HepG2 (cell line): Measurements from ENCODE around the gene DOCK9. TPM values are rescaled to one million over a fixed set of nuclear protein-coding genes. Genes with fewer than 3 reads are reported as not detected.

Experiments used
- ATAC-seq: fragments of 200-7000 bp; cut with Tn5 transposase; 3 replicates; pipeline ENCODE4 v1.9.1; 2020; ENCODE audit warnings: mild to moderate bottlenecking, moderate library complexity
- BruUV-seq: library from RNA; stranded (reverse); fragments of 400-500 nt; replicated peaks from 2 replicates; lab custom pipeline; 2021; lab: Mats Ljungman, UMichigan
- CTCF ChIA-PET: fragments of 300-600 bp; formaldehyde crosslinking; extraction: SDS; loops from one replicate; lab custom pipeline; 2021; ENCODE audit warnings: low total read pairs, inconsistent platforms, low intra/inter-chr PET ratio; lab: Yijun Ruan, JAX
- POLR2A ChIA-PET: fragments of 350-600 bp; sonication (Branson Sonifier 250); formaldehyde crosslinking; loops from one replicate; lab custom pipeline; 2020; ENCODE audit warnings: antibody characterized with exemption, inconsistent platforms; lab: Yijun Ruan, JAX
- DNase-seq: peaks from one replicate; pipeline ENCODE4 v3.0.0-alpha.2; 2015; ENCODE audit warnings: low spot score
- FAIRE-seq: peaks from 3 replicates; lab custom pipeline; 2011; peaks lifted over from hg19 to GRCh38; lab: Jason Lieb, UNC
- H2AFZ ChIP-seq: one replicate; pipeline ENCODE4 v1.6.1; 2011; ENCODE audit warnings: low read length, inconsistent platforms
- H3K27ac ChIP-seq: fragments of 300-600 bp; 3 replicates; pipeline ENCODE4 v1.8.0; 2011; ENCODE audit warnings: mixed run types, mild to moderate bottlenecking, mixed read lengths, low read length, inconsistent platforms; ENCODE audit not compliant: insufficient read depth; ENCODE audit errors: extremely low read length
- H3K27me3 ChIP-seq, 2 experiments: fragments of 200-600 bp in 1 of 2; 2 replicates in 1 of 2; 3 replicates in 1 of 2; pipeline versions ENCODE4 v1.6.0 to v1.8.0; 2011; ENCODE audit warnings: low read length in 2 of 2, mild to moderate bottlenecking in 2 of 2, moderate library complexity in 2 of 2, inconsistent platforms in 1 of 2; ENCODE audit not compliant: insufficient read depth in 2 of 2, control insufficient read depth in 1 of 2
- H3K36me3 ChIP-seq, 2 experiments: fragments of 200-600 bp in 1 of 2; replicated peaks in 1 of 2; 2 replicates in 1 of 2; 3 replicates in 1 of 2; pipeline versions ENCODE4 v1.5.1 to v1.8.0; 2011; ENCODE audit warnings: low read length in 2 of 2, inconsistent platforms in 1 of 2; ENCODE audit not compliant: insufficient read depth in 2 of 2, control insufficient read depth in 1 of 2
- H3K4me1 ChIP-seq: 2 replicates; pipeline ENCODE4 v1.5.1; 2012; ENCODE audit warnings: low read length, inconsistent platforms; ENCODE audit not compliant: insufficient read depth
- H3K4me2 ChIP-seq: 2 replicates; pipeline ENCODE4 v1.6.0; 2011; ENCODE audit warnings: low read depth, low read length, inconsistent platforms
- H3K4me3 ChIP-seq, 3 experiments: fragments of 200-600 bp in 1 of 3; sonication (generic), shearing (Covaris generic) in 1 of 3; replicated peaks in 1 of 3; 2 replicates each; pipeline ENCODE4 v1.5.1; 2011 to 2016; ENCODE audit warnings: low read length in 3 of 3, inconsistent platforms in 2 of 3, low read depth in 2 of 3, mild to moderate bottlenecking in 2 of 3, control low read depth in 1 of 3, mixed read lengths in 1 of 3; ENCODE audit not compliant: insufficient read depth in 1 of 3
- H3K79me2 ChIP-seq: one replicate; pipeline ENCODE4 v1.6.1; 2011; ENCODE audit warnings: low read length, inconsistent platforms; ENCODE audit not compliant: insufficient read depth
- H3K9ac ChIP-seq: 2 replicates; pipeline ENCODE4 v1.6.0; 2011; ENCODE audit warnings: mild to moderate bottlenecking, low read depth, low read length, inconsistent platforms; ENCODE audit not compliant: insufficient read depth
- H3K9me3 ChIP-seq: 2 replicates; pipeline ENCODE4 v1.5.1; 2012; ENCODE audit warnings: mild to moderate bottlenecking, low read length
- H4K20me1 ChIP-seq: 2 replicates; pipeline ENCODE4 v1.6.0; 2011; ENCODE audit warnings: inconsistent platforms, mild to moderate bottlenecking, low read length, moderate library complexity; ENCODE audit not compliant: insufficient read depth
- HDAC1 ChIP-seq: sonication (generic); formaldehyde crosslinking; IDR thresholded peaks from 2 replicates; pipeline ENCODE4 v1.5.1; 2020; ENCODE audit warnings: mild to moderate bottlenecking, missing genetic modification reagents
- KDM6A ChIP-seq: IDR thresholded peaks from 2 replicates; pipeline ENCODE4 v1.6.1; 2016; ENCODE audit warnings: low read depth
- ZNF883 ChIP-seq: sonication (generic); formaldehyde crosslinking; IDR thresholded peaks from 2 replicates; pipeline ENCODE4 v1.5.1; 2020; ENCODE audit warnings: mild to moderate bottlenecking, missing genetic modification reagents; ENCODE audit errors: not compliant biosample characterization
- WGBS: methylation state at CpG from one replicate; pipeline ENCODE4 v1.1.6; 2017; ENCODE audit warnings: low lambda C conversion rate; 5-methylcytosine and 5-hydroxymethylcytosine counted together
- in situ Hi-C: cut with HindIII; loops from 2 replicates; pipeline ENCODE4 v1.10.0; 2017; ENCODE audit warnings: low pct_unique_long_range_greater_than_20kb; ENCODE audit not compliant: extremely low pct_ligation_motif_present
- intact Hi-C: fragments of 100-400 bp; cut with micrococcal nuclease; formaldehyde crosslinking; loops from one replicate; pipeline ENCODE4 v1.10.0; 2022; ENCODE audit not compliant: unreplicated experiment
- polyA plus RNA-seq, 8 experiments: library from polyadenylated mRNA; depleted of rRNA in 3 of 8; stranded (reverse) in 7 of 8; unstranded in 1 of 8; fragments of >200 nt; fragmentation: Illumina TruSeq in 4 of 8; extraction: Trizol in 4 of 8; gene quantifications; 2 replicates each; pipeline versions ENCODE4 v1.2.1 to v1.2.3, GENCODE V29; 2011 to 2016; ENCODE audit warnings: low read depth in 4 of 8, missing spikeins in 1 of 8, mixed read lengths in 1 of 8; ENCODE audit not compliant: insufficient read depth in 1 of 8
- total RNA-seq, 5 experiments: library from RNA; depleted of rRNA; stranded (reverse); fragments of >200 nt; fragmentation: Illumina TruSeq; extraction: Trizol; gene quantifications; 2 replicates each; pipeline ENCODE4 v1.2.3, GENCODE V29; 2016; ENCODE audit warnings: low read depth in 1 of 5
- TF ChIP-seq, protein P1 (sequence below), 2 experiments: fragments of 450-650 bp in 1 of 2; sonication (generic) in 1 of 2; formaldehyde crosslinking; IDR thresholded peaks; 2 replicates each; pipeline versions ENCODE4 v1.5.0 to v1.8.0; 2020 to 2022; ENCODE audit warnings: mild to moderate bottlenecking in 1 of 2, missing genetic modification reagents in 1 of 2
- TF ChIP-seq, protein P2 (sequence below): sonication (generic); formaldehyde crosslinking; IDR thresholded peaks from 2 replicates; pipeline ENCODE4 v1.9.0; 2021; ENCODE audit warnings: mild to moderate bottlenecking, missing genetic modification reagents
- TF ChIP-seq, protein P3 (sequence below): sonication (generic); formaldehyde crosslinking; IDR thresholded peaks from 2 replicates; pipeline ENCODE4 v1.5.0; 2020; ENCODE audit warnings: mild to moderate bottlenecking, missing genetic modification reagents, borderline replicate concordance

Gene DOCK9
- total and polyA plus RNA-seq, 2 of the 13 experiments (the other 11 are each of a cell fraction or from before 2014, with no cell fraction given): 0.44 to 0.97 TPM

DNA sequence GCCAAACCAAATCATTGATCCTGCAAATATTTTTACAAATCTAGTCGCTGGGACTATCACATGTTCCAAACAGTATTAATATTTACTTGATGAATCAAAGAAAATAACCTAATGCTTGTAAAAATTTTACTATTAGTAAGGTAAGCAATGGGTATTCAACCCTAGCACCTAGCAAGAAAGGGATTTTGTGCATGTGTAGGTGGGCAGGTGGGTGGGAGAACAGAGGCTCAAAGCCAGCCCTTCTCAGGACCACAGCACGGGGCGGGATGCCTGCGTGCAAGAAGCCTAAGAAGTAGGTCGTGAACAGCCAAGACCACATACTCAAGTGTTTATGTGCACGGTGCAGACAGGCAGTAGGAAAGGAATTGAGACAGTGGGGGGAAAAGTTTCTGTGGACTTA is 26.6 kb downstream of the DOCK9 start:
- no peaks in the 10 kb centered on the region for H4K20me1 ChIP-seq
- H2AFZ ChIP-seq: no peak overlapping the region
- in situ Hi-C loops: no loop called here
- H3K9ac ChIP-seq: no peak overlapping the region
- no peaks in the 10 kb centered on the region for H3K4me1 ChIP-seq
- H3K27me3 ChIP-seq: no peaks in the 10 kb centered on the region
- POLR2A ChIA-PET: no interaction called here
- intact Hi-C loops: no loop called here
- WGBS: 77% methylated on average over 6 of the region's 6 CpGs
- no peak for FAIRE-seq
- H3K36me3 ChIP-seq: no peaks in the 10 kb centered on the region
- no peak for ATAC-seq
- H3K9me3 ChIP-seq: no peaks in the 10 kb centered on the region
- CTCF ChIA-PET: no interaction called here
- no peak overlapping the region for H3K4me2 ChIP-seq
- no peaks in the 10 kb centered on the region for H3K79me2 ChIP-seq
- DNase-seq: no peak
- H3K4me3 ChIP-seq: no peak overlapping the region
- BruUV-seq: no TSS peak
- no peak overlapping the region for H3K27ac ChIP-seq
- TF ChIP-seq KDM6A (CRISPR knock-in tag) (no peak), HDAC1 (CRISPR knock-in tag) (no peak), ZNF883 (no peak)
- TF ChIP-seq, protein P1, sequence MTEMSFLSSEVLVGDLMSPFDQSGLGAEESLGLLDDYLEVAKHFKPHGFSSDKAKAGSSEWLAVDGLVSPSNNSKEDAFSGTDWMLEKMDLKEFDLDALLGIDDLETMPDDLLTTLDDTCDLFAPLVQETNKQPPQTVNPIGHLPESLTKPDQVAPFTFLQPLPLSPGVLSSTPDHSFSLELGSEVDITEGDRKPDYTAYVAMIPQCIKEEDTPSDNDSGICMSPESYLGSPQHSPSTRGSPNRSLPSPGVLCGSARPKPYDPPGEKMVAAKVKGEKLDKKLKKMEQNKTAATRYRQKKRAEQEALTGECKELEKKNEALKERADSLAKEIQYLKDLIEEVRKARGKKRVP (CRISPR knock-in tag; IDR thresholded peaks at IDR 0.05): no peak
- TF ChIP-seq, protein P2, sequence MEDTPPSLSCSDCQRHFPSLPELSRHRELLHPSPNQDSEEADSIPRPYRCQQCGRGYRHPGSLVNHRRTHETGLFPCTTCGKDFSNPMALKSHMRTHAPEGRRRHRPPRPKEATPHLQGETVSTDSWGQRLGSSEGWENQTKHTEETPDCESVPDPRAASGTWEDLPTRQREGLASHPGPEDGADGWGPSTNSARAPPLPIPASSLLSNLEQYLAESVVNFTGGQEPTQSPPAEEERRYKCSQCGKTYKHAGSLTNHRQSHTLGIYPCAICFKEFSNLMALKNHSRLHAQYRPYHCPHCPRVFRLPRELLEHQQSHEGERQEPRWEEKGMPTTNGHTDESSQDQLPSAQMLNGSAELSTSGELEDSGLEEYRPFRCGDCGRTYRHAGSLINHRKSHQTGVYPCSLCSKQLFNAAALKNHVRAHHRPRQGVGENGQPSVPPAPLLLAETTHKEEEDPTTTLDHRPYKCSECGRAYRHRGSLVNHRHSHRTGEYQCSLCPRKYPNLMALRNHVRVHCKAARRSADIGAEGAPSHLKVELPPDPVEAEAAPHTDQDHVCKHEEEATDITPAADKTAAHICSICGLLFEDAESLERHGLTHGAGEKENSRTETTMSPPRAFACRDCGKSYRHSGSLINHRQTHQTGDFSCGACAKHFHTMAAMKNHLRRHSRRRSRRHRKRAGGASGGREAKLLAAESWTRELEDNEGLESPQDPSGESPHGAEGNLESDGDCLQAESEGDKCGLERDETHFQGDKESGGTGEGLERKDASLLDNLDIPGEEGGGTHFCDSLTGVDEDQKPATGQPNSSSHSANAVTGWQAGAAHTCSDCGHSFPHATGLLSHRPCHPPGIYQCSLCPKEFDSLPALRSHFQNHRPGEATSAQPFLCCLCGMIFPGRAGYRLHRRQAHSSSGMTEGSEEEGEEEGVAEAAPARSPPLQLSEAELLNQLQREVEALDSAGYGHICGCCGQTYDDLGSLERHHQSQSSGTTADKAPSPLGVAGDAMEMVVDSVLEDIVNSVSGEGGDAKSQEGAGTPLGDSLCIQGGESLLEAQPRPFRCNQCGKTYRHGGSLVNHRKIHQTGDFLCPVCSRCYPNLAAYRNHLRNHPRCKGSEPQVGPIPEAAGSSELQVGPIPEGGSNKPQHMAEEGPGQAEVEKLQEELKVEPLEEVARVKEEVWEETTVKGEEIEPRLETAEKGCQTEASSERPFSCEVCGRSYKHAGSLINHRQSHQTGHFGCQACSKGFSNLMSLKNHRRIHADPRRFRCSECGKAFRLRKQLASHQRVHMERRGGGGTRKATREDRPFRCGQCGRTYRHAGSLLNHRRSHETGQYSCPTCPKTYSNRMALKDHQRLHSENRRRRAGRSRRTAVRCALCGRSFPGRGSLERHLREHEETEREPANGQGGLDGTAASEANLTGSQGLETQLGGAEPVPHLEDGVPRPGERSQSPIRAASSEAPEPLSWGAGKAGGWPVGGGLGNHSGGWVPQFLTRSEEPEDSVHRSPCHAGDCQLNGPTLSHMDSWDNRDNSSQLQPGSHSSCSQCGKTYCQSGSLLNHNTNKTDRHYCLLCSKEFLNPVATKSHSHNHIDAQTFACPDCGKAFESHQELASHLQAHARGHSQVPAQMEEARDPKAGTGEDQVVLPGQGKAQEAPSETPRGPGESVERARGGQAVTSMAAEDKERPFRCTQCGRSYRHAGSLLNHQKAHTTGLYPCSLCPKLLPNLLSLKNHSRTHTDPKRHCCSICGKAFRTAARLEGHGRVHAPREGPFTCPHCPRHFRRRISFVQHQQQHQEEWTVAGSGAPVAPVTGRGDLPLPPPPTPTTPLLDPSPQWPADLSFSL: no peak
- TF ChIP-seq, protein P3, sequence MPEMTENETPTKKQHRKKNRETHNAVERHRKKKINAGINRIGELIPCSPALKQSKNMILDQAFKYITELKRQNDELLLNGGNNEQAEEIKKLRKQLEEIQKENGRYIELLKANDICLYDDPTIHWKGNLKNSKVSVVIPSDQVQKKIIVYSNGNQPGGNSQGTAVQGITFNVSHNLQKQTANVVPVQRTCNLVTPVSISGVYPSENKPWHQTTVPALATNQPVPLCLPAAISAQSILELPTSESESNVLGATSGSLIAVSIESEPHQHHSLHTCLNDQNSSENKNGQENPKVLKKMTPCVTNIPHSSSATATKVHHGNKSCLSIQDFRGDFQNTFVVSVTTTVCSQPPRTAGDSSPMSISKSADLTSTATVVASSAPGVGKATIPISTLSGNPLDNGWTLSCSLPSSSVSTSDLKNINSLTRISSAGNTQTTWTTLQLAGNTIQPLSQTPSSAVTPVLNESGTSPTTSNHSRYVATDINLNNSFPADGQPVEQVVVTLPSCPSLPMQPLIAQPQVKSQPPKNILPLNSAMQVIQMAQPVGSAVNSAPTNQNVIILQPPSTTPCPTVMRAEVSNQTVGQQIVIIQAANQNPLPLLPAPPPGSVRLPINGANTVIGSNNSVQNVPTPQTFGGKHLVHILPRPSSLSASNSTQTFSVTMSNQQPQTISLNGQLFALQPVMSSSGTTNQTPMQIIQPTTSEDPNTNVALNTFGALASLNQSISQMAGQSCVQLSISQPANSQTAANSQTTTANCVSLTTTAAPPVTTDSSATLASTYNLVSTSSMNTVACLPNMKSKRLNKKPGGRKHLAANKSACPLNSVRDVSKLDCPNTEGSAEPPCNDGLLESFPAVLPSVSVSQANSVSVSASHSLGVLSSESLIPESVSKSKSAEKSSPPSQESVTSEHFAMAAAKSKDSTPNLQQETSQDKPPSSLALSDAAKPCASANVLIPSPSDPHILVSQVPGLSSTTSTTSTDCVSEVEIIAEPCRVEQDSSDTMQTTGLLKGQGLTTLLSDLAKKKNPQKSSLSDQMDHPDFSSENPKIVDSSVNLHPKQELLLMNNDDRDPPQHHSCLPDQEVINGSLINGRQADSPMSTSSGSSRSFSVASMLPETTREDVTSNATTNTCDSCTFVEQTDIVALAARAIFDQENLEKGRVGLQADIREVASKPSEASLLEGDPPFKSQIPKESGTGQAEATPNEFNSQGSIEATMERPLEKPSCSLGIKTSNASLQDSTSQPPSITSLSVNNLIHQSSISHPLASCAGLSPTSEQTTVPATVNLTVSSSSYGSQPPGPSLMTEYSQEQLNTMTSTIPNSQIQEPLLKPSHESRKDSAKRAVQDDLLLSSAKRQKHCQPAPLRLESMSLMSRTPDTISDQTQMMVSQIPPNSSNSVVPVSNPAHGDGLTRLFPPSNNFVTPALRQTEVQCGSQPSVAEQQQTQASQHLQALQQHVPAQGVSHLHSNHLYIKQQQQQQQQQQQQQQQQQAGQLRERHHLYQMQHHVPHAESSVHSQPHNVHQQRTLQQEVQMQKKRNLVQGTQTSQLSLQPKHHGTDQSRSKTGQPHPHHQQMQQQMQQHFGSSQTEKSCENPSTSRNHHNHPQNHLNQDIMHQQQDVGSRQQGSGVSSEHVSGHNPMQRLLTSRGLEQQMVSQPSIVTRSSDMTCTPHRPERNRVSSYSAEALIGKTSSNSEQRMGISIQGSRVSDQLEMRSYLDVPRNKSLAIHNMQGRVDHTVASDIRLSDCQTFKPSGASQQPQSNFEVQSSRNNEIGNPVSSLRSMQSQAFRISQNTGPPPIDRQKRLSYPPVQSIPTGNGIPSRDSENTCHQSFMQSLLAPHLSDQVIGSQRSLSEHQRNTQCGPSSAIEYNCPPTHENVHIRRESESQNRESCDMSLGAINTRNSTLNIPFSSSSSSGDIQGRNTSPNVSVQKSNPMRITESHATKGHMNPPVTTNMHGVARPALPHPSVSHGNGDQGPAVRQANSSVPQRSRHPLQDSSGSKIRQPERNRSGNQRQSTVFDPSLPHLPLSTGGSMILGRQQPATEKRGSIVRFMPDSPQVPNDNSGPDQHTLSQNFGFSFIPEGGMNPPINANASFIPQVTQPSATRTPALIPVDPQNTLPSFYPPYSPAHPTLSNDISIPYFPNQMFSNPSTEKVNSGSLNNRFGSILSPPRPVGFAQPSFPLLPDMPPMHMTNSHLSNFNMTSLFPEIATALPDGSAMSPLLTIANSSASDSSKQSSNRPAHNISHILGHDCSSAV (CRISPR knock-in tag): no peak
